ENCODE measurements around the gene GFOD2. TPM values are rescaled to one million over a fixed set of nuclear protein-coding genes. Genes with fewer than 3 reads are reported as not detected.

GFOD2 gene
- total and polyA plus RNA-seq, 2 of the 8 experiments (the other 6 are each of a cell fraction or from before 2014, with no cell fraction given): 21.4 to 33.2 TPM

DNA sequence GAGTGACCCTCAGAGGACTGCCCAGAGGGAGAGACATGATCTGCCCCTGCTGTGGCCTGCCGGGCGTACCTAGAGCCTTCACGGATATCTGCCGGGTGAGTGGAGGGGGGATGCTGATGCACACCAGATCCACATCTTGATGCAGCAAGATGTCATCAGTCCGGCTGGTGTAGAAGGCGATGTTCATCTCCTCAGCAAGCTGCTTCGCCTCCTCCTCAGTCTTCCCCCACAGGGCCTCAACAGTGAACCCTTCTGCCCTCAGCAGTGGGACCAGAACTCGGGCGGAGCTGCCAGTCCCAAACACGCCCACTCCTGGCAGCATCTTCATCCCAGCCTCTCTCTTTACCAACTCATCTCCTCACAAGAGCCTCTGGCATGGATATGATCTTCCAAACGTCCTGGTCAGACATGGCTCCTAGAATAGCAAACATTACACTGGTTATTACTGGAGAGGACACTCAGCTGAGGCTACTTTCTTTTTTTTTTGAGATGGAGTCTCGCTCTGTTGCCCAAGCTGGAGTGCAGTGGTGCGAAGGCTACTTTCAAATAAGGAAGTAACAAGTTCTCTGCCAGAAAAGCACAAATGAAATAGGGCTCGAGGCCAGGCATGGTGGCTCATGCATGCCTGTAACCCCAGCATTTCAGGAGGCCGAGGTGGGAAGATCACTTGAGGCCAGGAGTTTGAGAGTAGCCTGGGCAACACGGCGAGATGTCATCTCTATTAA, 33.6 kb downstream of the GFOD2 start (continued):
- no peak for TF ChIP-seq RAD21 (IDR thresholded peaks at IDR 0.05 in 1 of 2, conservative IDR thresholded peaks at IDR 0.05 in 1 of 2; ENCODE audit: low read depth in 2 of 2, low read length in 2 of 2)
- no peak for TF ChIP-seq CTCF (IDR thresholded peaks at IDR 0.05; ENCODE audit: control extremely low read depth in 1 of 3, insufficient read depth in 1 of 3, low read depth in 1 of 3, low read length in 3 of 3)
- TF ChIP-seq FOSL1 (IDR thresholded peaks at IDR 0.05; ENCODE audit: insufficient read depth, low read depth, low read length): no peak
- no peak for TF ChIP-seq GTF2F1 (IDR thresholded peaks at IDR 0.05; ENCODE audit: borderline replicate concordance, low read depth, low read length)
- no peak for TF ChIP-seq CBX5 (IDR thresholded peaks at IDR 0.05; ENCODE audit: low read depth, low read length)

Measured in H1 (cell line).